ENCODE measurements around the gene CRABP1. TPM values are rescaled to one million over a fixed set of nuclear protein-coding genes. Genes with fewer than 3 reads are reported as not detected.

CRABP1 gene
- total and polyA plus RNA-seq, 10 of the 15 experiments (the other 5 are each of a cell fraction or from before 2014, with no cell fraction given), result 0.21 to 0.41 TPM; not detected in 8

DNA sequence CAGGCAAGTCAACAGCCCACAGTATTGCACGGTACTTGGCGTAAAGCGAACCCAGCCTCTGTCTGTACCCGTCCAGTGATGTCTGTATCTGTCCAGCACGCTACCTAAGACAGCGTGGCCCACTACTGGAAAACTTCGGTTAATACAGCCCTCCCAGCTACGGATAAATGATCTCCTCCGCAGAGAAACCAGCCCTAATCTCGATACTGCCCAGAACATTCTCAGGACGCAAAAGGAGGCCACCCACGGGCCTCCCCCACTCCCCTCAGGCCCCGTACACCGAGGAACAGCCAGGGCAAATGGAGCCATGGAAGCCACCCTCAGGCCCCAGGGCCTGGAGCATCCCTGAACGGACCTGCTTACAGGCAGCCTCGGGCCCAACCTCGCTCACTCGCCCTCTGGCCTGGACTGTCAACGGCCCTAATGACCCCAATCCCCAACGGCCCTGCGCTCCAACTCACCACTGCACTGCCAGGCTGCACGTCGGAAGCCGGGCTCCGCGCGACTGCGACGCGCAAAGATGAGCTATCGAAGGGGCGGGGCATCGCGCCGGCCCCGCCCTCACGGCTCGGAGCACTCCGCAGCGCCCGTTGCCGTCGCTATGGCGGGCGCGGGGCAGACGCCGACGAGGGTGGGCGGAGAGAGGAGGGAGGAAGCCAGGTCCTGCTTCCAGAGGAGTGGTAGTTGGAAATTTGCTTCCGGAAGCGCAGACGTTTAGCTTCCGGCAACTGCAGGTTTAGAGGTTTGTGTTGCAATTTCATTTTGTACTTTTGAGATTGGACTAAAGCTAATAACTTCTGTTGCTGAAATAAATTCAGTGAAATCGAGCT is 40.8 kb upstream of the CRABP1 start, which contains the start of gene SKIC8 (continued):
- peak; percentile 85 for TF ChIP-seq ZNF207 (IDR thresholded peaks at IDR 0.05; ENCODE audit: borderline replicate concordance)
- no peak for TF ChIP-seq ZNF274 (IDR thresholded peaks at IDR 0.05; ENCODE audit: insufficient read depth, insufficient read length)
- no peak for TF ChIP-seq ATF7 (IDR thresholded peaks at IDR 0.05; ENCODE audit: low read depth)
- TF ChIP-seq EGR1 (IDR thresholded peaks at IDR 0.05; ENCODE audit: borderline replicate concordance in 1 of 2, low read depth in 2 of 2, low read length in 2 of 2), result peak in 1 of 2 experiments; percentile 80; a peak in 1 of 3 replicates
- TF ChIP-seq, protein P1, sequence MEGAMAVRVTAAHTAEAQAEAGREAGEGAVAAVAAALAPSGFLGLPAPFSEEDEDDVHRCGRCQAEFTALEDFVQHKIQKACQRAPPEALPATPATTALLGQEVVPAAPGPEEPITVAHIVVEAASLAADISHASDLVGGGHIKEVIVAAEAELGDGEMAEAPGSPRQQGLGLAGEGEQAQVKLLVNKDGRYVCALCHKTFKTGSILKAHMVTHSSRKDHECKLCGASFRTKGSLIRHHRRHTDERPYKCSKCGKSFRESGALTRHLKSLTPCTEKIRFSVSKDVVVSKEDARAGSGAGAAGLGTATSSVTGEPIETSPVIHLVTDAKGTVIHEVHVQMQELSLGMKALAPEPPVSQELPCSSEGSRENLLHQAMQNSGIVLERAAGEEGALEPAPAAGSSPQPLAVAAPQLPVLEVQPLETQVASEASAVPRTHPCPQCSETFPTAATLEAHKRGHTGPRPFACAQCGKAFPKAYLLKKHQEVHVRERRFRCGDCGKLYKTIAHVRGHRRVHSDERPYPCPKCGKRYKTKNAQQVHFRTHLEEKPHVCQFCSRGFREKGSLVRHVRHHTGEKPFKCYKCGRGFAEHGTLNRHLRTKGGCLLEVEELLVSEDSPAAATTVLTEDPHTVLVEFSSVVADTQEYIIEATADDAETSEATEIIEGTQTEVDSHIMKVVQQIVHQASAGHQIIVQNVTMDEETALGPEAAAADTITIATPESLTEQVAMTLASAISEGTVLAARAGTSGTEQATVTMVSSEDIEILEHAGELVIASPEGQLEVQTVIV (IDR thresholded peaks at IDR 0.05; ENCODE audit: borderline replicate concordance, partially characterized antibody), result no peak
- TF ChIP-seq IRF4 (IDR thresholded peaks at IDR 0.05; ENCODE audit: low read depth, low read length), result 0 out of 2 replicates have a peak, but pooled peaks have one; percentile 16
- 0 out of 2 replicates have a peak, but pooled peaks have one; percentile 26 for TF ChIP-seq DPF2 (IDR thresholded peaks at IDR 0.05)
- TF ChIP-seq HDGF (IDR thresholded peaks at IDR 0.05), result peak; percentile 65; the same call in 1 of the 2 replicates
- no peak for TF ChIP-seq NFYB (IDR thresholded peaks at IDR 0.05; ENCODE audit: insufficient read depth, low read depth, low read length)
- TF ChIP-seq SMAD5 (IDR thresholded peaks at IDR 0.05; ENCODE audit: low read depth), result peak; percentile 74; the same call in 1 of the 2 replicates
- no peak for TF ChIP-seq HDAC2 (IDR thresholded peaks at IDR 0.05)
- TF ChIP-seq, protein P2, sequence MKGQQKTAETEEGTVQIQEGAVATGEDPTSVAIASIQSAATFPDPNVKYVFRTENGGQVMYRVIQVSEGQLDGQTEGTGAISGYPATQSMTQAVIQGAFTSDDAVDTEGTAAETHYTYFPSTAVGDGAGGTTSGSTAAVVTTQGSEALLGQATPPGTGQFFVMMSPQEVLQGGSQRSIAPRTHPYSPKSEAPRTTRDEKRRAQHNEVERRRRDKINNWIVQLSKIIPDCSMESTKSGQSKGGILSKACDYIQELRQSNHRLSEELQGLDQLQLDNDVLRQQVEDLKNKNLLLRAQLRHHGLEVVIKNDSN (IDR thresholded peaks at IDR 0.05; ENCODE audit: borderline replicate concordance, extremely low read length, insufficient read depth, low read depth, low read length), result no peak
- TF ChIP-seq TCF12 (IDR thresholded peaks at IDR 0.05; ENCODE audit: low read depth, low read length), result peak; percentile 69; the same call in 1 of the 2 replicates
- TF ChIP-seq SMARCA5 (IDR thresholded peaks at IDR 0.05), result no peak; the same call in 1 of the 2 replicates
- no peak for TF ChIP-seq KLF5 (IDR thresholded peaks at IDR 0.05; ENCODE audit: partially characterized antibody)
- TF ChIP-seq MTA3 (IDR thresholded peaks at IDR 0.05; ENCODE audit: borderline replicate concordance, low read length), result peak; percentile 22; the same call in 1 of the 2 replicates
- 0 out of 2 replicates have a peak, but pooled peaks have one; percentile 10 for TF ChIP-seq BRCA1 (IDR thresholded peaks at IDR 0.05; ENCODE audit: low read depth, low read length)
- TF ChIP-seq CBX5 (IDR thresholded peaks at IDR 0.05; ENCODE audit: low read depth), result 0 out of 2 replicates have a peak, but pooled peaks have one; percentile 35
- peak; percentile 10 to 42; a peak in 2 of 4 replicates for TF ChIP-seq BHLHE40 (IDR thresholded peaks at IDR 0.05; ENCODE audit: borderline replicate concordance in 1 of 2, low read depth in 2 of 2, low read length in 1 of 2)
- TF ChIP-seq NR2C2 (IDR thresholded peaks at IDR 0.05; ENCODE audit: borderline replicate concordance, control insufficient read depth, insufficient read length, low read depth), result no peak
- peak; percentile 99 for TF ChIP-seq CREB1 (IDR thresholded peaks at IDR 0.05; ENCODE audit: low read depth)
- TF ChIP-seq, protein P3, sequence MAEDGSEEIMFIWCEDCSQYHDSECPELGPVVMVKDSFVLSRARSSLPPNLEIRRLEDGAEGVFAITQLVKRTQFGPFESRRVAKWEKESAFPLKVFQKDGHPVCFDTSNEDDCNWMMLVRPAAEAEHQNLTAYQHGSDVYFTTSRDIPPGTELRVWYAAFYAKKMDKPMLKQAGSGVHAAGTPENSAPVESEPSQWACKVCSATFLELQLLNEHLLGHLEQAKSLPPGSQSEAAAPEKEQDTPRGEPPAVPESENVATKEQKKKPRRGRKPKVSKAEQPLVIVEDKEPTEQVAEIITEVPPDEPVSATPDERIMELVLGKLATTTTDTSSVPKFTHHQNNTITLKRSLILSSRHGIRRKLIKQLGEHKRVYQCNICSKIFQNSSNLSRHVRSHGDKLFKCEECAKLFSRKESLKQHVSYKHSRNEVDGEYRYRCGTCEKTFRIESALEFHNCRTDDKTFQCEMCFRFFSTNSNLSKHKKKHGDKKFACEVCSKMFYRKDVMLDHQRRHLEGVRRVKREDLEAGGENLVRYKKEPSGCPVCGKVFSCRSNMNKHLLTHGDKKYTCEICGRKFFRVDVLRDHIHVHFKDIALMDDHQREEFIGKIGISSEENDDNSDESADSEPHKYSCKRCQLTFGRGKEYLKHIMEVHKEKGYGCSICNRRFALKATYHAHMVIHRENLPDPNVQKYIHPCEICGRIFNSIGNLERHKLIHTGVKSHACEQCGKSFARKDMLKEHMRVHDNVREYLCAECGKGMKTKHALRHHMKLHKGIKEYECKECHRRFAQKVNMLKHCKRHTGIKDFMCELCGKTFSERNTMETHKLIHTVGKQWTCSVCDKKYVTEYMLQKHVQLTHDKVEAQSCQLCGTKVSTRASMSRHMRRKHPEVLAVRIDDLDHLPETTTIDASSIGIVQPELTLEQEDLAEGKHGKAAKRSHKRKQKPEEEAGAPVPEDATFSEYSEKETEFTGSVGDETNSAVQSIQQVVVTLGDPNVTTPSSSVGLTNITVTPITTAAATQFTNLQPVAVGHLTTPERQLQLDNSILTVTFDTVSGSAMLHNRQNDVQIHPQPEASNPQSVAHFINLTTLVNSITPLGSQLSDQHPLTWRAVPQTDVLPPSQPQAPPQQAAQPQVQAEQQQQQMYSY (CRISPR knock-in tag; IDR thresholded peaks at IDR 0.05), result no peak
- TF ChIP-seq YY1 (IDR thresholded peaks at IDR 0.05; ENCODE audit: low read depth, low read length), result peak; percentile 94
- 0 out of 2 replicates have a peak, but pooled peaks have one; percentile 33 for TF ChIP-seq MYB (IDR thresholded peaks at IDR 0.05; ENCODE audit: borderline replicate concordance, low read depth, low read length)

All from GM12878 (cell line).